CD4-positive, alpha-beta T cell treated with Interleukin-10 for 1 hour (primary cell): ENCODE data around the gene IL1A.

Source experiments
- DNase-seq: peaks from one replicate; pipeline ENCODE4 v3.0.0-alpha.2; 2020

The IL1A gene

DNA sequence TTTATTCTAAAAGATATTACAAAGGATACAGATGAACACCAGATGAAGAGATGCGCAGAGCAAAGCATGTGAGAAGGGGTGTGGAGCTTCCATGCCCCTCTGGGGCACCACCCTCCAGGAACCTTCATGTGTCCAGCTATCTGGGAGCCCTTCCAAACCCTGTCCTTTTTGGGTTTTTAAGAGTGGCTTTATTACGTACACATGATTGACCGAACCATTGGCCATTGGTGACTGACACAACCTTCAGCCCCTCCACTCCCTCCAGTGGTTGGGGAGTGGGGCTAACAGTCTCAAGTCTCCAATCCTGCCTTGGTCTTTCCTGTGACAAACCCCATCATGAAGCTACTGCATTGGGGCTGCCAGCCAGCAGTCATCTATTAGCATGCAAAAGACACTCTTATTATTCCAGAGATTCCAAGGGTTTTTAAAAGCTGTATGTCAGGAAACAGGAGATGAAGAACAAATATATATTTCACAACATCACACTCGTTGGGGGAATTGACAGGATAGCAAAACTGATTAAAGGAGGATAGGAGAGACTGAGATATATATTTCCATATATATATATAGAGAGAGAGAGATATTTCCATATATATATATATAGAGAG is 32.9 kb upstream of the IL1A start:
- DNase-seq = no peak

DNA sequence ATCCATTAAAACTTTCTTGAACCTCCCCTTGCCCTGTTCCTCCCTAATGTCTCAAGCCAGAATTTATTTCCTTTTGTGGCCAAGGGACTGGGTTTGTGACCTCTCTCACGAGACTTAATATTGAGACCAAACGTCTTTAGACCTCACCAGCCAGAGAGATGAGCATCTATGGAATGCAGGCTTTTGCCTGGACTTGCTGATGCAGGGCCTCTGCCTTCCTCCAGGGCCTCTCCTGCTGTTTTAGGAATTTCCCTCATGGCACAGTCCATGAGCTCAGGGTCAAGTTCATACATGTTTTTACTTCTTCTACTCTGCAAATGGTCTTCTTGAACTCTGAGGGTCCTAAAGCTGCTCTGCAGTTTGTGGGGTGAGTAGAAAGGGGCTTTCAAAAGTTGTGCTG is 30.0 kb upstream of the IL1A start:
- DNase-seq = no peak

DNA sequence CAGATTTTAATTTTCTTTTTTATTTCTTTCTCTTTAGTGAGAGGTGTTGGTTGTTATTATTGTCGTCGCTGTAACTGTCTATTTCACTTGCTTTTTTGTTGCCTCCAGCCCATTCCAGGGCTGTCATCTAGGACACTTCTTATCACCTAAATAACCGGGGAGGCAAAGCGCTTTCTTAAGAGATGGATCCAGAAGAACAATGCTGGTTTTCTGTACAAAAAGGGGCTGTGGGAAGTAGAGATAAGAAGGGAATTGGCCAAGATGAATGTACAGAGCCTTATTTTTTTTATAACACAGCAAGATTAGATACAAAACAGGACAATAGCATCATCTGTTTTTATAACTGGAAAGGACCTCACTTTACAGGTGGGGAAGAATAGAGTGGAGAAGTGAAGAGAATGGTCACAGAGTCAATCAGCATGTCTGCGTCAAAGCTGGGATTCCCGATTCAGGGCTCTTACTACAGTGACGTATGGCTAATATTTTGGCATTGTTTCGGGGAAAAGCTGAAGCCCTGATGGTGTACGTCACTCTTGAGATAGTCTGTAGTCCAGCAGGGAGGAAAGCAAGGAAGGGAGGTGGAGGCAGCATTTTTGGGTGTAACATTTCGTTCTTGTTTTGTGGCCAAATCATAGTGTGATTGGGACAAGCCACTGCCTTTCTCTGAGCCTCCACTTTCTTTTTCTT is 29.1 kb upstream of the IL1A start:
- no peak for DNase-seq

DNA sequence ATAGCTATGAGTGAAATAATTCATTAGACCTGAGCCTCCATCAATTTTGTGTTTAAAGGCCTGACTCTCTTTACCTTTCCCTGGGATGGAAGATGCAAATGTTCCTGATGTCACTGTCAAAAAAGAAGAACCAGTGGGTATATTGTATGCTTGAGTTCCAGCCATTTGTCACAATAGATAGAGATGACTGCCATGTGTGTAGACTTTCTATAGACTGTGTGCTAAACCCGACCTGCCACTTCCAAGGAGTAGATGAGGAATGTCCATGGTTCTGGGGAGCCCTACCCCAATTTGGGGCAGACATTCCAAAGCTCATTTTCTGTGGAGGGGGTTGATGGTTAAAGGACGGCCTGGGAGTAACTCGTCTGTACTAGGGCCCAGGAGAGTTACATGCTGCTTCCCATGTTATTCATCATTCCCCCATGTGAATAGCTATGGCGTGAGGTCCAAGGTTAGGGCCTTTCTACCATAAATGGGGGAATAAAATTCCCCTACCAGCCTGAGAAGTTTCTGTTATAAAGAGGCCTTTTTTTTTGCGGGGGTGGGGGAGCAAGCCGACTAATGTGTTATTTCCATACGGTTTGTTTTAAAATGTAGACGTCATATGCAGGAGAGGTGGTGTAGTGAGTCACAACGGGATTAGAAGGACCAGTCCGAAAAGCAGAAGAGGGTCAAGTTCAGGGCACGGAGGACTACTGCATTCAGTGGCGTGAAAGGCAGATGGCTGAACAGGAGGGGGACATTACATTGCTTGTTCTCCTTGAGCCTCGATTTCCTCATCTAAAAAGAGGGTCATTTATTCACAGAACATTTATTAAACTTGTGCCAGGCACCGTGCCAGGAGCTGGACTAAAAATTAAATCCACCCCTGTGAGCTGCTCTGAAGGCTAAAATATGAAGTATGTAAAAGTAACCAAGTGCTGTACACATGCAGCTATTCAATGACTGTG is 28.3 kb upstream of the IL1A start:
- DNase-seq = no peak

DNA sequence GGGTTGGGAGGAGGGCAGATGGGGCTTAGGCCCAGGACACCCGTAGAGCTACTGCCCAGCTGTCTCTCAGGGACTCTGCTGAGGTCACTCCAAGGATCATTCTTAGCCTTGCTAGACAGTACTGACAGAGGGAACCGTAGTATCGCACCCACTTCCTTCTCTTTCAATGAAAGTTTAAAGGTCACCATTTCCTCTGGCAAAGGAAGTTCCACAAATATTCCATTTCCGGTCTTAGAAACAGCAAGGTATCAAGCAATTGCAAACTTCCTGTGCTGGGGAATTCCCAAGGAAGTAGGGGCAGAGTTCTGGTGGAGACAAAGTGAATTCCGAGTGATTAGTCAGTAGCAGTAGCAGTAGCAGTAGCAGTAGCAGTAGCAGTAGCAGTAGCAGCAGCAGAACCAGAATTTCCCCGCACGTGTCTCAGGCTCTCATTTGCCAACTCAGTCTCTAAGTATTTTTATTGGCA is 27.6 kb upstream of the IL1A start:
- no peak for DNase-seq

DNA sequence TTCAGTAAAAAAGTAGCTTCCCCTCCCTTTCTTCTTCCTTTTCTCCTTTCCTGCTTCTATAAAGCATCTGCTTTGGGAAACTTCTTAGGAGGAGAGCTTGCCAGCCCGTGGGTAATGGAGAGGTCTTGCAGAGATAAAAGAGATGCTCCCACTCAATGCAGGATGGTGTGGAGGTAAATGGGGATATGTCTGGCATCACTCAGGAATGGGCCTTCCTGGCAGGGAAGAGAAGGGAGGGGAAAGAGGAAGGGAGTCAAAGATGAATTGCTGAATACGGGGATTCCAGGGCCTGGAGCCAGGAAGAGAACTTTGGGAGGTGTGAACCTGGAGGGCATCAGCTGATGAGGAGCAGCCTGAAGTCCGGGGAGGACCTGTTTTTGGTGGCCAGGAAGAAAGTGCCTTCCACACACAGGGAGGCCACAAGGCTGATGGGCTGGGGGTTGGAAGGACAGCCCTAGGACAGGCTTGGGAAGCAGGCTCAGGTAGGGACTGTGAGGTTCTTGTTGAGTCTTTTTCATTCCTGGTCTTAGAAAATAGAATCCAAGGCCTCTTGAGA is 27.1 kb upstream of the IL1A start:
- DNase-seq = no peak

DNA sequence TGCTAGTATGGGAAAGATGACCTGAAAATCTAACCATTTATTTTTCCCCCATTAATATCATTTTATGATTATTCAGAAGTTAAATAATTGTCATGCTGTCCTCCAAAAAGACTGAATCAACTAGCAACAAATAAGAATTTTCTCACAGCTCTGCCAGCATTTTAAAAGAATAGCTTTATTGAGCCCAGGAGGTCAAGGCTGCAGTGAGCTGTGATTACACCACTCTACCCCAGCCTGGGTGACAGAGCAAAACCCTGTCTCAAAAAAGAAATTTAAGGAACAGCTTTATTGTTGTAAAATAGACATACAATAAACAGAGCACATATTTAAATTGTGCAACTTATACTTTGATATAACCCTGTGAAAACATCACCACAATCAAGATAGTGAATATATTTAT is 24.8 kb upstream of the IL1A start:
- no peak for DNase-seq

DNA sequence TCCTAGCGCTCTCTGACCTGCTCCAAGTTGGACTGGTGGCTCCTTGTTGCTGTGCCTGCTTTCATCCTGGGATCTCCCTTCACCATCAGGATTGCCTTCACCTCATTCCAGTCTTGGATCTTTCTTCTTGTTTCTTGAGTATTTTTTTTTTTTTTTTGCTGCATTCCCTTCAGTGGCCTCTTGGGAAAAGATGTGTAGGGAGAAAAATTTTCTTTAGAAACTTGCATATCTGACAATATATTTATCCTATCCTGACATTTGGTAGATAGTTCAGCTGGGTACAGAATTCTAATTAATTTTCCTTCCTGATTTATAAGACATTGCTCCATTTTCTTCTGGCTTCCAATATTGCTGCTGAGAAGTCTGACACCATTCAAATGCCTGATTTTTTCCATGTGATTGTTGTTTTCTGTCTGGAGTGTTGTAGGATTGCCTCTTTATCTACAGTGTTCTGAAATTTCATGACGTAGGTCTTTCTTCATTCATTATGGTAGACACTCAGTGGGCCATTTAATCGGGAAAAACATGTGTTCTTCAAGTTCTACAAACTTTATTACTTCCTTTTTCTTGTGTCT is 23.0 kb upstream of the IL1A start:
- no peak for DNase-seq

DNA sequence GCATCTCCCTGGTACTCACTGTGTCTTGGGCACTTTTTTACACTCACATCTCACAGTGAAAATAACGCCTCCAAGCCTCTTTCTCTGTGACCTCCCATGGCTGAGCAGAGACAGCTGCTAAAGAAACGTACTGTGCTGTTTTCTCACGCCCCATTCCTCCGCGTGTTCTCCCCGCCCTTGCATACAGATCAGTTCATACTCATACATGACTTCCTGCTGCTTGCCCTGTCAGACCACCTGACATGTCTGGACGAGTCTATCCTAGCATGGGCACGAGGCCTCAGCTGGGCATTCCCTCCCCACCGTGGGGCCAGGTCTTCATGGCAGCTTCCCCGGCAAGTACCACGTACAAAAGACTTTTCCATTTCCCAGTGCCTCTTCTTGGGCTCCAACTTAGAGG is 21.2 kb upstream of the IL1A start:
- no peak for DNase-seq

DNA sequence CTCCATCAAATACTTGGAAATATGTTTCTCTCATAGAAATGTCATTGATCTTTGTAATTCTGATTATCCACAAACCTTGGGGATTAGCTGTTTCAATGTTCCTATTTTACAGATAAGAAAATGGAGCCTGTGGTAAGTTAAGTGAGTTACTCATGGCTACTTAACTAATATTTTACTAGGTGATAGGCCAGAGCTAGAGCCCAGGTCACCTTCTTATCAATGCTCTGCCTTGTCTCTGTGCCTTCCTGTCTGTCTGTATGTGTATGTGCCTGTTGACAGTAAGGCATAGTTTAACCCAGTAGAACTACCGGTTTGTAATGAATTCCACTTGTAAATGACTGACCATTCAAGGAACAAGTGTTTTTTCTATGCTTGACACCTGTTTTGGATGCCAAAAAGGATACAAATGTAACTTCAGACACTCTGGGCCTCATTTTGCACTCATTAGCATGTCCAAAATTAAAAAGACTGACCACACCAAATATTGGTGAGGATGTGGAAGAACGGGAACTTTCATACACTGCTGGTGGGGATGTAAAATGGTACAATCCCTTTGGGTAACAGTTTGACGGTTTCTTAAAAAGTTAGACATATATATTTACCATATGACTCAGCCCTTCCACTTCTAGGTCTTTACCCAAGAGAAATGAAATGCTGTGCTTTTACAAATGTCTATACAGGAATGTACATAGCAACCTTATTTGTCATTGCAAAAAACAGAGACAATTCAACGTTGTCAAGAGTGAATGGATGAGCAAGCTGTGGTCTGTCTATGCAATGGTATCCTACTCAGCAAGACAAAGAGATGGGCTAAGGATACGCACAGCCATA is 19.6 kb upstream of the IL1A start:
- no peak for DNase-seq

DNA sequence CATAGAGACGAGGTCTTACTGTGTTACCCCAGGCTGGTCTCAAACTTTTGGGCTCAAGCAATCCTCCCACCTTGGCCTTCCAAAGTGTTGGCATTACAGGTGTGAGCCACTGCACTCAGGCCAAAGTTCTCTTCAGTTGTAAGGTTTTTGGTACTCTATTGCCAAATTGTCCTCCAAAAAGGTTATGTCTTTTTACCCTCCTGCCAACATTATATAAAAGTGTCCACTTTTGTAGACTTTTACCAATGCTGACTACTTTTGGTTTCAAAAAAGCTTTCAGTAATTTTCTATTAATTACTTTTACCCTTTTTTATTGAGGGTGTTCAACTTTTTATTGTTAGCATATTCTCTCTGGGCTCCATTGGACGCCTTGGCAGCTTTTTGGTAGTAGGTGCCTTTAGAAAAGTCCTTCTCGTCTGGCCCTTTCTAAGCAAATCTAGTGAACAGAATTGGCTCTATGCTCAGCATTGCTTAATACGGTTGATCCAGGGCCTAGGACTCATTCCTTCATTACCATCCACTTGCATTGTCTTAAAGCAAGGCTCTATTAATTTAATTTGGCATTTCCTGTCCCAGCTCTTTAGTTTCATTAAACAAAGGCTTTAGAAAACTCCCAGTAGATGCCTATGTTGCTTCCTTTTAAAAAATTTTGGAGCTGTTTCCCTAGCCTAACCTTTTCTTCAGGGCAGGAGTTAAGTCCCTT is 16.7 kb upstream of the IL1A start:
- DNase-seq = no peak

DNA sequence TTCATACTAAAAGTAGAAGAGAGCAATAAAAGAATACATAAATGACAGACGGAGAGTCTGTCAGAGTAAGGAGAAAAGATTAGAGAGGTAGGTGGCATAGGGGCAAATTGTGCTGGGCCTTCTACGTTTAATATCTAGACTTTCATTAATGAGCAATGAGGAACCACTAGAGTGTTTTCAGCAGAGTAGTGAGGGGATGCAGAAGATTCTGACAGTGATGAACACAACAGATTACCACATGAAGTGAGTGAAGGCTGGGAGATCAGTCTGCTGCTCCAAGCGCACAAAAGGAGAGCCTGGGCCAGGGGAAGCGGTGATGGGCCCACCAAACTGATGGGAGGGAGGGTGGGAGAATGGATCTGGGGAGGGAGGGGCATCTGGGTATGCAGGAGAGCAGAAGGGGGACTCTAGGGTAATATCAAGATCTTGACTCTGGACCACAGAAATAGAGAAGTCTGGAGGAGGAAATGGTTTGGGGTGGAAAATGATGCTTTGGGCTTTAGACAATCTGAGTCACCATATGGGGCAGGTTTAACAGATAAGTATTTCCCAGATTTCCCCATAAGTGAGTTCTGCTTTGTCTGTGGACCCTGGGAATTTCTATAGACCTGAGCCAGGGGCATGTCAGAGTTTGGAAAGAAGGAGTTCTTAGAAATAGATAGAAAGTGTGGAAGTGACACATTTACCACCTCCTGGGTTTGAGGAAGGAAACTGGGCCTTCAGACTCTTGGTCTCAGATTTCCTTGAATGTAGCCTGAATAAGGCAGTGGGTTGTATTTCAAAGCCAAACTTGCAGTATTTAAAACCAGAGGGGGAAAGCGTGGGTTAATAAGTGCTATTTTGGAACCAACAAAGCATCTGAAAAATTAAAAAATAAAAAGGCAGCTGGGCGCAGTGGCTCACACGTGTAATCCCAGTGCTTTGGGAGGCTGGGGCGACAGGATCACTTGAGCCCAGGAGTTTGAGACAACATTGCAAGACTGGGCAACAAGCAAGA is 15.0 kb upstream of the IL1A start:
- DNase-seq = no peak

DNA sequence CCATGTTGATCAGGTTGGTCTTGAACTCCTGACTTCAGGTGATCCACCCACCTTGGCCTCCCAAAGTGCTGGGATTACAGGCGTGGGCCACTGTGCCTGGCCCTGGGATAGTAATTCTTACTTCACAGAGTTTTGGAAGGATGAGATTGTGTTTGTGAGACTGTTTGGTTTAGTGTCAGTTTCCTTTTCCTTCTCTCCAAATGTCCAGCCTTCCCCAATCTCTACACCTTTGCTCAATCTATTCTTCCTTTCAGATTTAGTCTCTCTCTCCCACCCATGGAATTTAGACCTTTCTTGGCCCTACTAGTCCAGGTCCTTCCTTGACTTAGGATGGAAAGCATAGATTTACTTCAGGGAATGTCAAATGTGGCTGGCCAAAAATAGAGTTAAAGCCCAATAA is 12.2 kb upstream of the IL1A start:
- DNase-seq = no peak

DNA sequence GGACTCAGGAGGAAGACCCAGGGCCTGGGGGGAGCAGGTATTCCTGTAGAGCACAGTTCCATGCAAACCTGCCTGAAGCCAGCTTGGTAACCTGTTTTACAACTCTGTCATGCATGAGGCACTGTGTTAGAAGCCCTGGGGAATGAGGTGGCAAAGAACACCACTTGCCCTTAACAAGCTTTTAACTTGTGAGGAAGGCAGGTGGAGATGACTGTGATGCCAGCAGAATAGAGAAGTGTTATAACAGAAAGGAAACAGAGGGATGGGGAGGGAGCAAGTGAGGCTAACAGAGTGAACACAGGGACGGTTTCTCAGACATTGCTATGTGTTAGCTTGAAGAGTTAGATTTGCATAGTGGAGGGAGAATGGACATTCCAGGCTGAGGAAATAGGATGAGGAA is 11.5 kb upstream of the IL1A start:
- no peak for DNase-seq

DNA sequence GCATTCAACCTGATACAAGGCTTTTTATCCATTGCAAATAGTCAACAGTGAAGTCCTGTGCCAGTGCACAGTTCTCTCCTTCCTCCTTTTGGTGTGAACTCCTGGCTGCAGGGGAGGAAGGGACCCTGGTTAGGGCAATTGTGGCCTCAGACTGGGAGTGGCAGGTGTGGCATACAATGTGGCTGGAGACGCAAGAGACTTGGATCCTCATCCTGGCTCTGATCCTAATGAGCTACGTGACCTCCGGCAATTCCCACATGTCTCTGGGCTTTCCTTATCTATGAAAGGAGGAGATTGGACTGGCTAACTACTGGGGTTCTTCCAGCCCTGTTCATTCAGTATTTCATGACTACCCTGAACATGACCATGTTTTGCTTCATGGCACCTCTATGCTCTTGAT is 10.5 kb upstream of the IL1A start:
- no peak for DNase-seq

DNA sequence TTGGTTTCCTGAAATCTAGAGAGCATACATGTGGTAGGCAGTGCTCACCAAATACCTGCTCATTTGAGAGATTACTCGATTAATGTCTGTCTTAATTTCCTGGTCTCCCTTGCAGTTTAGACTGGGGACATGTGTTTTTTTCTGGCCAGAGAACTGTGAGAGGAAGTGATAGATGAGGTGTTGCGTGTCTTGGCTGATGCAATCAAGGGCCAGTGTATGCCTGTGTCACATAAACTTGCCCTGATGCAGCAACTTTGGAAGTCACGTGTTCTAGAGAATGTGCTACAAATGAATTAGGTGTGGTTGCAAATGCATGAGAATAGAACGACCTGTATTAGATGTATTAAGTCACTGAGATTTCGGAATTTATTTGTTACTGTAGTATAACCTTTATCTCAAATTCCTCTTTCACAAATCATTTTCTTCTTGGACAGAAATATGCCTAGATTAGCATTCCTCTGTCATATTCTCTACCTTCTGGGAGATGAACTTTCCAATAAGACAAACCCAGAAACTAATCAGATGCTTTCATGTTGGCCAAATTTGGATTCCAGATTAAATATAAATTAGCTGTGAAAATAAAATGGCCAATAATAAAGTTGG is 9.9 kb upstream of the IL1A start:
- peak; percentile 40 for DNase-seq

DNA sequence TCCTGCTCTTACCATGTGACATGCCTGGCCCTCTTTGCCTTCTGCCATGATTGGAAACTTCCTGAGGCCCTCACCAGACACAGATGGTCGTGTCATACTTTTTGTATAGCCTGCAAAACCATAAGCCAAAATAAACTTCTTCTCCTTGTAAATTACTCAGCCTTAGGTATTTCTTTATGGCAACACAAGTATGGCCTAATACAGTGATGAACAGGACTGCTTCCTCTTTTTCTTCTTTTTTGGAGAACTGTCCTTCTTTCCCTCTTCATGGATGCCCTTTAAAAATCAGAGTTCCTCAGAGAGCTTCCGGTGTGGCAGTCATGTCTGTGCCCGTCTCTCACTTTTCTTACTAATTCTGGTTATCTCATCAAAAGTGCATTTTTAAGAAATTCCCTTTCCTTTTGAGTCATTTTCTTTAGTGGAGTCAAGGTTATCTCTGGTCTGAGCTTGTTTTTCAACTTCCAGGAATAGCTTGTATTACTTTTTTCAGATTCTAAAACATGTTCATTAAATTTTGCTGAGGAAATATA is 9.2 kb upstream of the IL1A start:
- DNase-seq = peak; percentile 9

DNA sequence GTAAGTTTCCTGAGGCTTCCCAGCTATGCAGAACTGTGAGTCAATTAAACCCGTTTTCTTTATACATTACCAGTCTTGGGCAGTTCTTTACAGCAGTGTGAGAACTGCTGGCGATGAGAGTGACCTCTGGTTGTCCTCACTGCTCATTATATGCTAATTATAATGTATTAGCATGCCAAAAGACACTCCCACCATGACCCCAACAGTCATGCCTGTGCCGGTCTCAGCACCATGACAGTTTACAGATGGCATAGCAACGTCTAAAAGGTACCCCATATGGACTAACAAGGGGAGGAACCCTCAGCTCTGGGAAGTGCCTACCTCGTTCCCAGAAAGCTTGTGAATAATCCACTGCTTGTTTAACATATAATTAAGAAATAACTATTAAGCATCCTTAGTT is 8.1 kb upstream of the IL1A start:
- DNase-seq = no peak

DNA sequence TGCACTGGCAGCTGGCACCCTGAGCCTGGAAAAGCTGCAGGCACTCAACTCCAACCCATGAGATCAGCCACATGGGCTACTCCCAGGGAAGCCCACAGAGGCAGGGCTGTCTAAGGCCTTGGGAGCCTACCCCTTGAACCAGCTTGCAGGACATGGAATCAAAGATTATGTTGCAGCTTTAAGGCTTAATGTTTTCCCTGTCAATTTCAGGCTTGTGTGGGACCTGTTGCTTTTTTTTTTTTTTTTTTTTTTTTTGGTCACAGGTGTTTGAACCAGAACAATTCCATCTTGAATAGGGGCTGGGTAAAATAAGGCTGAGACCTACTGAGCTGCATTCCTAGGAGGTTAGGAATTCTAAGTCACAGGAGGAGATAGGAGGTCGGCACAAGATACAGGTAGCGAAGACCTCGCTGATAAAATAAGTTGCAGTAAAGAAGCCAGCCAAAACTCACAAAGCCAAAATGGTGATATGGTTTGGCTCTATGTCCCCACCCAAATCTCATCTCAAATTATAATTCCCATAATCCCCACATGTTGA is 7.5 kb upstream of the IL1A start:
- DNase-seq = no peak
